Loucy (cell line): ENCODE results near the gene CDH4.

Source experiments
- EZH2phosphoT487 ChIP-seq: fragments of 200-600 bp; IDR thresholded peaks from 2 replicates; pipeline ENCODE4 v1.6.1; 2018; ENCODE audit warnings: antibody characterized with exemption, mild to moderate bottlenecking, moderate library complexity, borderline replicate concordance
- TF ChIP-seq, protein P1 (sequence below): fragments of 200-600 bp; sonication (generic); conservative IDR thresholded peaks from 2 replicates; pipeline ENCODE4 v1.5.1; 2014; ENCODE audit warnings: mild to moderate bottlenecking, antibody characterized with exemption, low read length

DNA sequence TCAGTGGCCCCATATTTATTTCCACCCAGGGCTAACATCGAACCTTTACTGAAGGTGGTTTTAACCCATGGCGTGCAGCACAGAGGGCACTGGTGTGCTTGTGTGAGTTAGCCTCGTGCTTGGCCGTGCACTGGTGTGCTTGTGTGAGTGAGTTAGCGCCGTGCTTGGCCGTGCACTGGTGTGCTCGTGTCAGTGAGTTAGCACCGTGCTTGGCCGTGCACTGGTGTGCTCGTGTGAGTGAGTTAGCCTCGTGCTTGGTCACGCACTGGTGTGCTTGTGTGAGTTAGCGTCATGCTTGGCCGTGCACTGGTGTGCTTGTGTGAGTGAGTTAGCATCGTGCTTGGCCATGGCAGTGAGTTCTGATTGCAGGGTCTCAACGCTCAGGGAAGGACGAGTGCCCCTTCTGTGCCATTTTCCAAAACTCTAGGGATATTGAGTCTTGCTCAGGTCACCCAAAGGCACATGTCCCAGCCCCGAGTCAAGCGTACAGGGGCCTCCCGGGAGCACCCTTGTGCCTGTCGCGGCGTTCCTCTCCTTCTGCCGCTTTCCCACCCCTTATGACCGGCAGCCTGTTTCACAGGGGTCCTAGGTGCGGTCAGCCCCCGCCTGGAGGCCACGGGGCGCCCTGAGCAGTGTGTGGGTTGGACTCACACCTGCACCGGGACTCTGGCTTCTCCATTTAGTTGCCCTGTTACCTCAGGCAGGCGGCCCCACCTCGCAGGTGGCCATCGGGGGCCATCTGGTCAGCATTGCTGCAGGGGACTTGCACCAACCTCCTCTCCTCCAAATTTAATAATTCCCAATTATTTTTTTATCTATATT is 399.1 kb downstream of the CDH4 start:
- TF ChIP-seq, protein P1, sequence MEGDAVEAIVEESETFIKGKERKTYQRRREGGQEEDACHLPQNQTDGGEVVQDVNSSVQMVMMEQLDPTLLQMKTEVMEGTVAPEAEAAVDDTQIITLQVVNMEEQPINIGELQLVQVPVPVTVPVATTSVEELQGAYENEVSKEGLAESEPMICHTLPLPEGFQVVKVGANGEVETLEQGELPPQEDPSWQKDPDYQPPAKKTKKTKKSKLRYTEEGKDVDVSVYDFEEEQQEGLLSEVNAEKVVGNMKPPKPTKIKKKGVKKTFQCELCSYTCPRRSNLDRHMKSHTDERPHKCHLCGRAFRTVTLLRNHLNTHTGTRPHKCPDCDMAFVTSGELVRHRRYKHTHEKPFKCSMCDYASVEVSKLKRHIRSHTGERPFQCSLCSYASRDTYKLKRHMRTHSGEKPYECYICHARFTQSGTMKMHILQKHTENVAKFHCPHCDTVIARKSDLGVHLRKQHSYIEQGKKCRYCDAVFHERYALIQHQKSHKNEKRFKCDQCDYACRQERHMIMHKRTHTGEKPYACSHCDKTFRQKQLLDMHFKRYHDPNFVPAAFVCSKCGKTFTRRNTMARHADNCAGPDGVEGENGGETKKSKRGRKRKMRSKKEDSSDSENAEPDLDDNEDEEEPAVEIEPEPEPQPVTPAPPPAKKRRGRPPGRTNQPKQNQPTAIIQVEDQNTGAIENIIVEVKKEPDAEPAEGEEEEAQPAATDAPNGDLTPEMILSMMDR, result no peak
- TF ChIP-seq EZH2phosphoT487, result no peak
